ENCODE measurements around the gene RIPOR2.
"Not testable (repeated sequence)": the region's sequence is repeated elsewhere in the genome, so short reads cannot be mapped to it uniquely, and the experiment has no call there.

RIPOR2 gene

DNA sequence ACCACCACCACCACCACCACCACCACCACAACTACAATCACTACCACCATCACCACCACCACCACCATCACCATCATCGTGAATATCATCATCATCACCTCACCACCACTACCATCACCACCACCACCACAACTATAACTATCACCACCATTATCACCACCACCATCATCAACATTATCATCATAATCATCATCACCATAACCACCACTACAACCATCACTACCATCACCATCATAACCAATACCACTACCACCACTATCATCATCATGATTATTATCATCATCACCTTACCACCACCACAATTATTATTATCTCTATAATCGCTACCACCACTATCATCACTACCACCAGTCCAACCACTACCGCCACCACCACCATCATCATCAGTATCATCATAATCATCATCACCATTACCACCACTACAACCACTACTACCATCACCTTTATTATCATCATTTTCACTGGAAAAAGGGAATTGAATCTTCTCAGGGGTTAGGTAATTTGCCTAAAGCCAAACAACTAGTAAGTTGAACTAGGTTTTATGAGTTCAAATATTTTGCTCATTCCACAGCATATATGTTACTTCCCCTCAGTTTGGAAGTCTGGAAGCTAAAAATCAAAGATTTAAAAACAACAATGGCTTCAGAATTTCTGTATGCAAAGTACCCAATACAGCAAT is 8.3 kb downstream of the RIPOR2 start:
- DNase-seq (ENCODE audit: low read depth, low spot score) = no peak

DNA sequence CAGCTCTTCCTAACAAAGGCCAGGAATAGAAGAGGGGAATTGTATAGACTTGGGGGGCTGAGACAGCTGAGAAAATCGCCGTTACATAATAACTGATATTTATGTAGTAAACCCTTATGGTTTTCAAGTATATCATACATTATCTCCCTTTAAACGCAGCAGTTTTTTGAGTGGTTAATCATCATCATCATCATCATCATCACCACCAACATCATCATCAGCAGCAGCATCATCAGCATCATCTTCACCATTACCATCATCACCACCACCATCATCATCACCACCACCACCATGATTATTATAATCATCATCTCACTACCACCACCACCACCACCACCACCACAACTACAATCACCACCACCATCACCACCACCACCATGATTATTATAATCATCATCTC is 9.1 kb downstream of the RIPOR2 start:
- not testable (repeated sequence) for DNase-seq (ENCODE audit: low read depth, low spot score)

DNA sequence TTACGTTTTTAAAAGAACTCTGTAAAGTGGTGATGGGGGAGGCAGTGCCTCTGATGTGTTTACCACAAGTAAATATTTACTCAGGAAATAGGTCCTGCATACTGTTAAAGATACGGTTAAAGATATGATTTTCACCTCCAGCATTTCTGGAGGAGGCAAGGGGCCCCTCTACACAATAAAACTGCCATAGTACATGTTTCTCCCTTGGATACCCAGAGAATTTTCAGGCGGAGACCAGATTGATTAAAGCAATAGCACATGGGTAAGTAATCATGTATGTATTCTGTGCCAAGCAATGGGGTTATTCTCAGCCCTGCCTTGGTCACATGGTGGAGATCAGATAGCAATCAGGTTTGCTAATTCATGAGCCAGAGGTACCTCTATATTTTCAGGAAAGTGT is 9.6 kb downstream of the RIPOR2 start:
- DNase-seq (ENCODE audit: low read depth, low spot score) = no peak

GRCh38 chr6:24925661-24926060 is 10.1 kb downstream of the RIPOR2 start:
- DNase-seq (ENCODE audit: low read depth, low spot score) = no peak

DNA sequence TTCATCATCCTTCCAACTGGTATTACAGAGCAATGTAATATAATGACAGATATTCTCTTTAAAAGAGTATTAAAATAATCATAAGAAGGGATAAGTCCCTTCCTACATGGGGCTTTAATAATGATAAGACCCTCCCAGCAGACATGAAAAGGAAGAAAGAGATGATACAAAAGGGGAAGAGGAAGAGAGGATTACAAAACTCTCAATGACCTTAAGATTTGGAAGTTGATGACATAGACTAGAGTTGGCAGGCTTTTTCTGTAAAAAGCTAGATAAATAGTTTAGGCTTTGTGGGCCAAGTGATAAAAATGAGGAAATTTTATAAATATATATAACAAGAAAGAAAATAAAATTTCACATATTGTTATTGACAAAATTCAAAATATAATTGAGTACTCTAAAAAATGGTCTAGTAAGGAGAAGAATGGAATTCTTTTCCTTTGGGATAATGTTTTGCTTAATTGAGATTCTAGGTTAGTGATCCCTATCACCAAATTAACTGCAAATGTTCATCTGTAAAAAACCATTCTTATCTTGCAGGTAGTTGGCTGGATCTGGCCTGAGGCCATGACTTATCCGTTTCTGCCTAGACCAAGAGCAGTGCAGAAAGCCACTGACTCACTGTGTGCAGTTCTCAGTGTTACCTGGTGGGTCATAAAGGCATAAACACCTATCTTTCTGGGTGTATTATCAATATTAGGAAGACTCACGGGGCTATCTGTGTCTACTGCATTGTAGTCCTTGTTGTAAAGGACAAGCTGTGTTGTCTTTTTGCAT is 11.0 kb downstream of the RIPOR2 start:
- peak; percentile 18 for DNase-seq (ENCODE audit: low read depth, low spot score)

DNA sequence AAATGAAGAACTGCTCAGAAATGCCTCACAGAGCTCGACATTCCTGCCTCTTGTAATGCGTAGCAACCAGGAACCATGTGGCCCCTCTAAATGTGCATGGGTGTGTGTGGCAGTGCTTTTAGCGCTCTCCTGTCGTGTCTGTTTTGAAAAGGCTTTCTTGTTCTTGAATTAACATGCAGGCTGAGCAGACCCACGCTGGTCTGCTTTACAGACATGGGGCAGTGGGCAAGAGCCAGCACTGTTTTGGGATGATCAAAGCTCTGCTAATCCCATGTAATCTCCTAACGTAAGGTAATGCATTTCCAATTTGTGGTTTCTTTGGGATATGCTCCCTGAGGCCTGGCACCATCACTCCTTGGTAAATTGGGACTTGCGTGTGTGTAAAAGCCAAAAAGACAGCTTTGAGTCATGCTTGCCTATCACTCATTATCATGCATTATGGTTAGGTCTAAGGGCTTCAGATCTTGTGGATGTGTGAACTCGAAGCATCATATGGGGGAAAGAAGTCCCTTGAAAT is 11.8 kb downstream of the RIPOR2 start:
- peak; percentile 68 for DNase-seq (ENCODE audit: low read depth, low spot score)

DNA sequence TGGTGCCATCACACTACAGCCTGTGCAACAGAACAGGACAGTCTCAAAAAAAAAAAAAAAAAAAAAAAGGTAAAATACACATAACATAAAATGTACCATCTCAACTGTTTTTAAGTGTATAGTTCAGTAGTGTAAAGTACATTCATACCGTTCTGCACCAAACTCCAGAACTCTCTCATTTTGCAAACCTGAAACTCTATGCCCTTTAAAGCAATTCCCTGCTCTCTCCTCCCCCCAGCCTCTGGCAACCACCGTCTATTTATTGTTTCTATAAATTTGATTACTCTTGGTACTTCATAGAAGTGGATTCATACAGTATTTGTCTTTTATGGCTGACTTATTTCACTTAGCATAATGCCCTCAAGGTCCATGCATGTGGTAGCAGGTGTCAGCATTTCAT is 12.9 kb downstream of the RIPOR2 start:
- no peak for DNase-seq (ENCODE audit: low read depth, low spot score)

- DNase-seq (ENCODE audit: low read depth, low spot score) = no peak
Observed at GRCh38 chr6:24922170-24922569, 13.6 kb downstream of the RIPOR2 start.

- no peak for DNase-seq (ENCODE audit: low read depth, low spot score)
Observed at GRCh38 chr6:24920136-24920535, 15.6 kb downstream of the RIPOR2 start.

- DNase-seq (ENCODE audit: low read depth, low spot score) = no peak
Observed at GRCh38 chr6:24919056-24919892, 16.5 kb downstream of the RIPOR2 start.

GRCh38 chr6:24918641-24919055 is 17.1 kb downstream of the RIPOR2 start:
- DNase-seq (ENCODE audit: low read depth, low spot score) = peak; percentile 32

DNA sequence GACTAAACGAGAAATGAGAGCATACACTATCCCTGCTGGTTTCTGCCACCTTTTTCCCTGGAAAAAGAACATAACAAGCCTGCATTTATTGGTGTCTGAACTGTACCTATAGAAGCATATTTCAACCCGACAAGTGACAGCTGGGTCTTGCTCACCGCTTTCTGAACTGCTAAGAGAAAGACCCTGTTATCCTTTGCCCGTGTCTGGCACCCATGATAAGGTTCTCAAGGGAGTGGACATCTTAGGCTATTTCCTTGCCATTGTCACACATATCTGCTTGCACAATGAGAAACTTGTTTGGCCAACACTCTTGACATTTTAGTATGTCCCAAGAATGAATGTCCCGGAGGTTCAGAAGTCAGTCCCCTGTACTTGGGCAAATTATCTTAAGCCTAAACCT is 19.3 kb downstream of the RIPOR2 start:
- DNase-seq (ENCODE audit: low read depth, low spot score) = no peak

GRCh38 chr6:24915641-24916040 is 20.1 kb downstream of the RIPOR2 start:
- no peak for DNase-seq (ENCODE audit: low read depth, low spot score)

DNA sequence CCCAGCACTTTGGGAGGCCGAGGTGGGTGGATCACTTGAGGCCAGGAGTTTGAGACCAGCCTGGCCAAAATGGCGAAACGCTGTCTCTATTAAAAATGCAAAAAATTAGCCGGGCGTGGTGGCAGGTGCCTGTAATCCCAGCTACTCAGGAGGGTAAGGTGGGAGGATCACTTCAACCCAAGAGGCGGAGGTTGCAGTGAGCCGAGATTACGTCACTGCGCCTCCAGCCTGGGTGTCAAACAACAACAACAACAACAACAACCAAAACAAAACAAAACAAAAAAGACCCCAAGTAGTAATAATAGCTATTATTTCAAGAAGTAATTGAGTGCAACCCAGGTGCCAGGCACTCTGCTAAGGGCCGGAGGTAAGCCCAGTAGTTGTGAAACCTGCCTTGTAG is 21.7 kb downstream of the RIPOR2 start:
- DNase-seq (ENCODE audit: low read depth, low spot score) = not testable (repeated sequence)

DNA sequence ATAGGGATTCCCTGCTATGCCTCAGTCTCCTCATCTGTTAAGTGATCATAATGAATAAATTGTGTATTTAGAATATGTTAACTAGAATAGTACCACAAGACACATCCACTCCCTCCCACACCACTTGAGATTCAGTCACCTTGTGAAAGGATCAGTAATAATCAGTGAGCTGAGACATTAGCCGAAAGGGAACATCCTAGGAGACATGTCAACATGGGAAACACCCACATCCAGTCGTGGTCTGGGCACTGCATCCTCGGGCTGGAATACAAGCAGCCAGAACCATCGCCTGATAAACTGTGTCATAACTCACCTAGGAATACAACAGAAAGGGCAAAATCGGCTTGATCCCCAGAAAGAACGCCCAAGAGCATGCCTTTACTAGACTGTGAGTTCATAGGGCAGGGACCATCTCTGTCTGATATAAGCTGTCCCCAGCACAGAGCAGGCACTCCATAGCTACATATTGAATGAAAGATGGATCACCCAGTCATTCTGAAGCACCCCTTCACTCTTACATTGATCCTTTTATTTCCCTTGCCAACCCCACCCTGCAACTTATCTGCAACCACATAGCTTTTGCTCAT is 23.9 kb downstream of the RIPOR2 start:
- no peak for DNase-seq (ENCODE audit: low read depth, low spot score)

- DNase-seq (ENCODE audit: low read depth, low spot score) = peak; percentile 52
Observed at GRCh38 chr6:24910961-24911725, 24.6 kb downstream of the RIPOR2 start.

- peak; percentile 38 for DNase-seq (ENCODE audit: low read depth, low spot score)
Observed at GRCh38 chr6:24910331-24910960, 25.3 kb downstream of the RIPOR2 start.

- no peak for DNase-seq (ENCODE audit: low read depth, low spot score)
Observed at GRCh38 chr6:24909241-24910216, 26.2 kb downstream of the RIPOR2 start.

GRCh38 chr6:24908650-24909035 is 27.1 kb downstream of the RIPOR2 start:
- DNase-seq (ENCODE audit: low read depth, low spot score) = no peak

Data from ELF-1 (cell line).